Stimulated activated CD4-positive, alpha-beta T cell treated with anti-CD3 and anti-CD28 coated beads, Interleukin-4, amount 100 ng/mL, for 4 hours (primary cell): ENCODE measurements around the gene COL6A1.

Experiments
- DNase-seq, 2 experiments: peaks; one replicate each; pipeline ENCODE4 v3.0.0-alpha.2; 2020

COL6A1 gene

DNA sequence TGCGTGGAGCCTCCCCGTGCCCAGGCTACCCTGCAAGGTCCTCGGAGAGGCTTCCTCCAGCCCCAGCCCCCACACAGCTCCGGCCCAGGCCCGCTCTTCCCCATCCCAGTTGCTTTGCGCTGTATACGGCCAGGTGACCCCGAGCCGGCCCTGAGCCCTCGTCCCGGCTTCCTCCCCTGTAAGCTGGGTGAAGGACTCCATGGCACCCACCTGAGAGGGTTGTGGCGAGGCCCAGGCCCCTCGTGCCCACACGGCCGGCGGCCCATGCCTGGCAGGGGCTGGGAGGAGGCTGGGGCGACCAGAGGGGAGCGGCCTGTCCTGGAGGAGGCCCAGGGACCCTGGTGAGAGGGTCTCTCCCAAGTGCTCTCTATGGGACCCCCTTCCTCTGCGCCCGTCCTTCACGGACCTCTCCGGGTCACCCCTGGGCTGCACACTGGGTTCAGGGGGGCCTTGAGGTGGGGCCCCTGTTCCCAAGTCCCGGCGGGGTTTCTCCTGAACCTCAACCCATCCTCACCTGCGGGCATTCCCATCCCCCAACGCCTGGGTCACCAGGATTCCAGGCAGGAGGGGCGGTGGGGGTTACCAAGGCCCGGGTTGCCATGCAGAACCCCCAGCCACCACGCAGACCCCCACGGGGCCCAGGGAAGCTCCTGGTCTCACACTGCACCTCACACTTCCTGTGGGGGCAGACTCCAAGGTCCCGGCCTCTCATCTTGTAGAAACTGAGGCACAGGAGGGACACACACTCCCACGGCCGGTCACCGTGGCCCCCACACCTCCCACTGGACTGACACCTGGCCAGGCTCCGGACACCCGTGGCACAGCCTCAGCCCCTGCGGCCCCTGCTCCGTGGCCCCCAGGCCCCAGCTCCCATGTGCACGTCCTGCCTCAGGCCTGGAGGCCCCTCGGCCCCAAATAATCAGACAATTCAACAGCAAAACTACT is 25.2 kb downstream of the COL6A1 start:
- DNase-seq, result no peak

DNA sequence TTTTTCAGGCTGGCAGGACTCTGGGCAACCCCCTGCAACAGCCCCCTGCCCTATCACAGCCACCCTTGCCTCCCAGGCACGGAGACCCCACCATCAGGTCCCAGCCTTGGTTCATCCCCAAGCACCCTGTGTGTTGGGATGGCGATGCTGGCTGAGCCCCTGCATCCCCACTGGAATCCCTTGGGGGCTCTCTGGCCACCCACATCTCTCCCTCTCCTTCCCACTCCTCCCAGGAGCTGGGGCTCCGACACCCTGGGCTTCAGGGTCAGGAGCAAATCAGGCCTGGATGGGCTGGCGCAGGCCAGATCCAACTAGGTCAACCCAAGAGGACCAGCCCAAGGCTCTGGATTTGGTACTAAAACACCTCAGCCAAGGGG is 25.9 kb downstream of the COL6A1 start:
- no peak for DNase-seq

DNA sequence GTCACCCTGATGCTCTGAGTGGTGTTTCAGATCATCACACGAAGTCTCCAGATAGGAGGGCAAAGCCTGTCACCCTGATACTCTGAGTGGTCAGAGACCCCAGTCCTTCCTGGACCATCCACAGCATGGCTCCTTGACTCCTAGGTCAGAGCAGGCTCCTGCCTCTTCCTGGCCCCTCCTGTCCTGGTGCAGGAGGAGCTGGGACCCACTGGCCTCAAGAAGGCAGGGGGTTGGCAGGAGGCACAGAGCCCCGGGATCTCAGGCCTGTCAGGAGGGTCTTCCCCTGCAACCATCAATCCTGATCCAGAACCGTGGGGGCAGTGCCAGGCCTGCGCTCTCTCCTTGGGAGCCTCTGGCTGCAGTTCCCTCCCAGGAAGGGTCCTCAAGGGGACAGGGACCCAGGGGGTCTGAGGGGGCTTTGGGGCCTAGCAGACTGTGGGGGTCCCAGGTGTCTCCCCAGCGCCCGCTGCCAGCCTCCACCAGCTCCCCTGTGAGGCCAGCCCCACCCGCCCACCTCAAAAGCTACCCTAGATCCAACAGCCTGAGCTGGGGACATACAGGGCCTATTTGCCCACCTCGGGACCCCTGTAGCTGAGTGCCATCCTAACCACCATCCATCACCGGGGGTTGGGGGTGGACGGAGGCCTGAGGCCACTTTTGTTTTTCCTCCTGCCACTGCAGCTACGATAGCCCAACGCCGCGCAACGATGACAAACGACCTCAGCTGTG is 27.5 kb downstream of the COL6A1 start:
- DNase-seq, result no peak

DNA sequence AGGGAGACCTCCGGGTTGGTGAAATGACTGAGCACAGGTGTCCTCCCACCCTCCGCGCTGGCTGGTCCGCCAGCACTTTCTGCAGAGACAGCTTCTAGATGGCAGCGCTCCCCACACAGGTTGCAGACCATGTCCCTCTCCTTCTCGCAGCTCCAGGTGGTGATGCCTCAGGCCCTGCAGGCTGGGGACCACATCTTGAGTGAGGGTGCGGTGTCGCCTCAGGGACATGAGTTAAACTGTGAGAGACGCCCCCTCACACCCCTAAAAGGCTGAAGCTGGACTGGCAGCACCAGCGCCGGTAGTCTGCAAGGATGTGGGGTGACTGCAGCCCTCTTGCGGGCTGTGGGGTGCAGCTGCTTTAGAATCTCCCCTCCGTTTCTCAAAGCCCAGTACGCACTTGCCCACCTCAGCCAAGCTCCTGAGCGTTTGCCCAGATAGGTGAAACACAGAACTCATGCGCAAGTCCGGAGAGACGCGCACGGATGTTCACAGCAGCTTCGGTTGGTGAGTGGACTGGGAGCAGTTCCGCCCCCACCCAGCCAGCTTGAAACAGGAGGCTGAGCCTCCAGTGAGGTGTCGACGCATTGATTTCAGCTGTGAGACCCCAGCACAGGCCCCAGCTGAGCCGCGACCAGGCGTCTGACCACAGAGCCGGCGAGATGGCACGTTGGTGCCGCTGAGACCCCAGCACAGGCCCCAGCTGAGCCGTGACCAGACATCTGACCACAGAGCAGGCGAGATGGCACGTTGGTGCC is 28.6 kb downstream of the COL6A1 start:
- DNase-seq, result no peak

DNA sequence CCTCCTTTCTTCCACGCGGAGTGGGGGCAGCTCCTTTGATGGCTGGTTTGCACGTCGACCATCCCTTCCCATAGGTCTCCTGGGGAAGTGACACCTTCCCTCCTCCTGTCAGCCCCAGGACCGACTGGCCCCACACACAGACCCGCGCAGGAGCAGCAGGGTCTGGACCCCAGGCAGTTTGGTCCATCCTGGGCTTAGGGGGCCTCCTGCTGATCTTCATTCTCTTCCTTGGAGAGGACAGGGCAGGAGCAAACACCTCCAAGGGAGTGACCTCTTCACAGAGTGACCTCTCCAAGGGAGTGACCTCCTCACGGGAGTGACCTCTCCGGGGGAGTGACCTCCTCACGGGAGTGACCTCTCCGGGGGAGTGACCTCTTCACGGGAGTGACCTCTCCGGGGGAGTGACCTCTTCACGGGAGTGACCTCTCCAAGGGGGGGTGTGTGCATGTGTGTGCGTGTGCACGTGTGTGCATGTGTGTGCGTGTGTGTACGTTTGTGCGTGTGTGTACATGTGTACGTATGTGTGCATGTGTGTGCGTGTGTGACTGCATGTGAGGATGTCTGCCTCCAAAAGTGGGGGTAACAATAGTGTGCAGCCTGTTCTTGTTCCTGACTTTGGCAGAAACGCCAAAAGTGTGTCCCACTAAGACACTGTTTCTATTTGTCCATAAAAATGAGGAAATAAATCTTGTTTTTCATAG is 29.8 kb downstream of the COL6A1 start:
- no peak for DNase-seq

DNA sequence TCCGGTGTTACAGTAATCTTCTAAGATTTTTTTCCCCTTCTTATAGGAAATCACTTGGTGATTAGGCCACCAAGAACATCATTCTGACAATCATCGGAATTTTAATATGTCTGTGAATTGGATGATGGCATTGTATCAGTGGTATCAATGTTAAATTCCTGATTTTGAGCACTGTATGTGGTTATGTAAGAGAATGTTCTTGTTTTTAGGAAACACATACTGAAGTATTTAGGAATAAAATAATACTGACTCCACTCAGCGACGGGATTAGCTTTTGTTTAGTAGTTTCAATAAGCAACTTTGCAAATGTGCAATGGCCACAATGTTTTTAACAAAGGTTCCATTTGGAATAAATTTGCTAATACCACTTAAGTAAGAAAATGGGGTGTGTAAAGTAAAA is 30.6 kb downstream of the COL6A1 start:
- no peak for DNase-seq

DNA sequence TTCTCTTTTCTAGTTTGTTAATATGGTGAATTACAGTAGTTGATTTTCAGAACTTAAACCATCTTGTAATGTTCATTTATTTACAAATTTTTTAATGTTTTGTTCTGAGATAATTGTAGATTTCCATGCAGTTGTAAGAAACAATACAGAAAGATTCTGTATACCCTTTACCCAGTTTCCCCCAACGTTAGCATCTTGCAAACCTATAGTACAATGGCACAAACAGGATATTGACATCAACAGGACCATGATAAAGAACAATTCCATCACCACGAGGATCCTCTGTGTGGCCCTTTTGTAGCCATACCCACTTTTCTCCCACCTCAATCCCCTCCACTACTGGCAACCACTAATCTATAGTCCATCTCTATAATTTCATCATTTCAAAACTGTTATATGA is 33.3 kb downstream of the COL6A1 start:
- DNase-seq, result no peak

DNA sequence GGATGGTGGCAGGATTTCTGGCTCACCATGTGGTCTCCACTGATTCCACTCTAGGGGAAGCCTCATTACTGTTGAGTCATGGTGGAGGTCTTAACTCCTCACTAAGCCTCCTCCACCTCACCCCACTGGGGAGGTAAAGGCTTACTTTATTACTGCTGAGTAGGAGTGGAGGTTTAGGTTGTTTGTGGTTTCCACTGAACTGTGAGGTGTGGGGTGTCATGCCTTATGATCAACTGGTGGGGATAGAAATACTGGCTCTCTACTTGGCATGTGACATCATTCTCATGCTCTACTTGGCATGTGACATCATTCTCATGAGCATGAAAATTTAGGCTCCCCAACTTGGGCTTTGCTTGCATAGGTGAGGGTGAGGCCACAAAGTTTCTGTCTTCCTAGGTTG is 35.6 kb downstream of the COL6A1 start:
- no peak for DNase-seq

DNA sequence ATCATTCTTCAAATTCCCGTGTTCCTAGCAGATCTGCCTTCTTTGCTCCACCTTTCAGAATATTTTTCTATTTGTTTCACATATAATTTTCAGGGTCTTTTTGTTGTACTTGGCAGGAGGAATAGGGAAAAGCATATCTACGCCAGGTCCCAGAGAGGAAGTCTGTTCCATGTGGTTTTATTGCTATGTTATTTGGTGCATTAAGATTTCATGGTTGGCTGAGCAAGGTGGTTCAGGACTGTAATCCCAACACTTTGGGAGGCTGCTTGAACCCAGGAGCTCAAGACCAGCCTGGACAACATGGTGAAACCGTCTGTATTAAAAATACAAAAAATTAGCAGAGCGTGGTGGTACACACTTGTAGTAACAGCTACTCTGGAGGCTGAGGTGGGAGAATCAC is 36.1 kb downstream of the COL6A1 start:
- no peak for DNase-seq

DNA sequence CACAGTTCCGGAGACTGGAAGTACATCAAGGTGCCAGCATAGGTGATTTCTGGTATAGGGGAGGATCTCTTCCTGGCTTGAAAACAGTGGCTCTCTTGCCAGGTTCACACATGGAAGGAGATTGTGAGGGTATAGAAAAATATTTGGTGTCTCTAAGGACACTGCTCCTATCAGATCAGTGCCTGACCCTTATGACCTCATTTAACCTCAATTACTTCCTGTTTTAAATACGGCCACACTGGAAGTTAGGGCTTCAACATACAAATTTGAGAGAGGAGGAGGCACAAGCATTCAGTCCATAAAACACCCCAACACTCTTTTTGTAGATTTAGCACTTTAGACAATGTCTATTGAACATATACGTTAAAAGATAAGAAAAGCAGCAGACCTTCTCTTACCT is 37.0 kb downstream of the COL6A1 start:
- DNase-seq, result no peak

DNA sequence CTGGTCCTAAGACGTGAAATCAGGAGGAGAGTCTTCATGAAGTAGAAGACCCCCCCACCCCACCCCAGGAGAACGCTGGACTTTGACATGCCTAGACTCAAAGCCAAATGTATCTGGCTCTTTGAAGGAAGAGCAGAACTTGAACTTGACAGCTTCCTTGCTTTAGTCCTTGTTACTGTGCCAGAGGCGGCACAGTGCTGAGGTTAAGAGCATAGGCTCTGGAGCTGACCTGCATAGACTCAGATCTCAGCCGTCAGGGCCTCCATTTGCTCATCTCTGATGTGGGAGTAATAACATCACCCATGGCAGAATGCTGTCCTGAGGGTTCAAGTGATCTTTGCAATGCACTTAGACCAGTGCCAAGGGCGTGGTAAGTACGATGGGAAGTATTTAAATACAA is 39.0 kb downstream of the COL6A1 start:
- DNase-seq, result no peak

DNA sequence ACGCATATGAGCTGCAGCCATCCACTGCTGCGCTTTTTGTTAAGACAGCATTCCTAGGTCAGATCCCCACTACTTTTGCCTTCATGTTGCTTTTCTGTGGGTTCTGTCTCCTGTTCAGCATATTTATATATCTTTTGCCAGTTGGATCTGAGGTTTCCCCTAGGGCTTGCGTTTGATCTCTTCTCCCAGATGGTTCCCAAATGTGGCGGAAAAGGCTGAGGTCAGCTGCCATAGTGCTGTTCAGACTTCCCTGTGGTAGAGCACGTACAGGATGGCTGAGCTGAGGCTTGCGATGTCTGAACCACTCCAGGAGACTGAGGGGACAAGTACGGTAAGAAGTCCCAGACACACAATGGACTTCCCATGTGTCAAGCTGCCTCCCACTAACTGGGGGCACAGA is 39.8 kb downstream of the COL6A1 start:
- no peak for DNase-seq

DNA sequence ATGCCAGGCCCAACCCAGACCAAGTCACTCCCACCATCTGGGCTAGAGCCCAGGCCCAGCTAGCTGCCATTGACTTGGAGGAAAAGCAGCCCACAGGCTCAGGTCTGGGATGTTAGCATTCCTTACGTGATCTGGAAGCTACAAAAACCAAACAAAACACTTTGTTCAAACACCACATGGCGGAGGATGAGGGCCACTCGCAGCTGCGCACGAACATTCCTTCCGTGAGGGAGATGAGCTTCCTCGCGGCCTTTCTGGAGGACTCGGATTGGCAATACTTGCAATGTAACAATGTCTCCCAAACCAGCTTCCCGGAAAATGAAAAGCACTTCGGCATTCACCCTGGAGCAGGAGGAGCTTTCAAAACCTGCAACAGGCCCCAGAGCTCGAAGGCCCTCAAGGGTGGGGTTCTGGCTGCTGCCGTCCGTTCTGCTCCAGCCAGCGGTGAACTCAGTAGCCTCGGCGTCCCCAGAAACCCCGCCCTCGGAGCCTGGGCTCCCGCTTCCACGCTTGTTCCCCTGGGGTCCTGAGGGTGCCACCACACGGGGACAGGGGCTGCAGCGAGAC is 40.5 kb downstream of the COL6A1 start:
- DNase-seq, result no peak

DNA sequence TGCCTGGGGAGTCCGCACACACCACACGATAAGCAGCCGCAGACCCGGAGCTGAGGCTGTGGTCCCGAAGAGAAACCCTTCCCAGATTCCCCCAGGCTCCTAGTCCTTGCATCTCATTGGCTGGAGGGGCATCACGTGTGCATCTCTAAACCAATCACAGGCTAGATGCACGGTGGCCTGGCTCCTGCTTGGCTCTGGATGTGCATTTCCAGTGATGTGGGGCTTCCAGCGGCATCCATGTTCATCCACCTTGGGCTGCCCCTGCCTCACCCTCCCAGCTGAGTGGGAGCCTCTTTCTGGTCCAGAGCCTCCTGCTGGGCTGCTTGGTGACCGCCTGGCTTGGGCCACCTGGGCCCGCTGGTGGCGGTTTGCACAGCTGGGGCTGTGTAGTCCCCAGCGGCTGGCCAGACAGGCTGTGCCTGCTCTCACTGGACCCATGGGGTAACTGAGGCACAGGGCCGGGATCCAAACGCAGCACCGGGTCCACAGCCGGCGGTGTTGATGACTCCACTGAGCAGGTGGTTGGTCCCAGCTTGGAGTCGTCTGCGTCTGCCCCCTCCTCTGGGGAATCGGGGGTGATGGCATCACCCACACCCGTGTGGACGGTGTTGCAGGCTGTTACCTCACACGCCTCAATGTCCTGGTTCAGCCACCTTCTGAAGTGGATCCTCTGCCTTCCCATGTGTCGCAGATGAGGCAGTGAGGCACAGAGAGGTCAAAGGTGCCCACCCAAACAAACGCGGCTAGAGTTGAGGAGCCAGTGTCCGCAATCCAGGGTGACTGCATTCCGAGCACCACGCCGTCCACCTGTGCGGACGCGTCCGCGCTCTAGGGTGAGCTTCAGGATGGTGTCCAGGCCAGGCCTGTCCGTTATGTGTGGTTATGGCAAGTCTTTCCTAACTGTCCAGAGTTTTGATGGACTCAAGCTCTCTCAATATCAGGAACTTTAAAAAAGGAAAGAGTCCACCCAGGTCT is 41.3 kb downstream of the COL6A1 start:
- DNase-seq, result no peak

DNA sequence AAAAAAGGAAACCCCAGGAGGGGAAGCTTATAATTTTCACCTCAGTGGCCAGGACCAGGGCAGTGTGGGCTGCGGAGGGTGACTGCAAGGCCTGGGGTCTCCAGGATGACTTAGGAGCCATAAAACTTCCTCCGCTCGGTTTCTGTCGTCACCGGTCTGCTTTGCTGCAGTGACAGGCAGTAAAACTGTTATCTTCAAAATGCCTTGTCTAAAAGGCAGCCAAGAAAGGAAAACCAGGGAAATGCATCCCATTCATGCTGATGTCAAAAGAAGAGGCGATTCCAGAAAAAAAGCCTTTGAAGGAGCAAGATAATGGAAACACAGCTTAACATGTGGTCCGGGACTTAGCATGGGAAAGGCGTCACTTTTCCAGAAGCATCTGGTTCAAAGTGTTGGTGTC is 42.0 kb downstream of the COL6A1 start:
- no peak for DNase-seq

DNA sequence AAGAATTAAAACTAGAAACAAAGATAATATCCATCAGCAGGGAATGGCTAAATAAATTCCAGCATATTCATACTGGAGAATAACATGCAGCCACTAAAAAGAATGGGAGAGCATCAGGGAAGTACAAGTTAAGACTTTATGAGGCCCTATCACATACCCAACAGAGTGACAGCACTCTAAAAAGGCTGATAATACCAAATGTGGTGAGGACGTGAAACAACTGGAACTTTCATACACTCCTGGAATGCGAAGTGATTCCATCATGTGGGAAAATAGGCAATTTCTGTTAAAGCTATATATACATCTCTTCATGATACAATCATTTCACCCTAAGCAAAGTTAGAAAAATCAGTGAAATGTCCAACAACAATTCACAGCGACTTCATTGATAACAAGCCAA is 42.6 kb downstream of the COL6A1 start:
- no peak for DNase-seq

DNA sequence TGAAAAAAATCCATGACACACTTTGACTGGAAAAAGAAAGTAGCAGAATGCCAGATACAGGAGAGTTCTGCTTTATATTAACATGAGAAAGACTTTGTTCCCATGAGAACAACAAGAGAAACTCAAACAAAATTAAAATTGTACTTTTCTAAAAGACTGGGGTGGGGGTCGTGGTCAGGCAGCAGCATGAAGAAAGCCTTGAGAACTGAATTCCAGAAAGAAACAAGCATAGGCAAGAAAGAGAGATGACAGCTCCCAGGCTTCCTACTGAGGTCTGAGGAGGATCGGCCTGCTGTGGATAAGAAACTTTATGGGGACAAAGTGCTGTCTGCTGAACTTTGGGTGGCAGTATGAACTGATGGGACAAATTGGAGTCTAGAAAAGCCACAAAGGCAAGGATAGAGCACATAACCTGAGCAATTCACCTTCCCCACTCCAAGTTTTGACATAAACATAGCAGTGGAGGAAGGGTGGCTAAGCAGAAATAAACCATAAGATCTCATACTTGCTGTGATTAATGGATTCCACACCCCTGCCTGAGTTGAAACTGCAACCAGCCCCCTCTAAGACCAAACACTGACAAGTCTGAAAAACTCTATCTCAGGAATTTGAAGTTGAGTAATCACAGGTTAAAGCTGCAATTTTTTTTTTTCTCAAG is 43.7 kb downstream of the COL6A1 start:
- DNase-seq, result no peak

DNA sequence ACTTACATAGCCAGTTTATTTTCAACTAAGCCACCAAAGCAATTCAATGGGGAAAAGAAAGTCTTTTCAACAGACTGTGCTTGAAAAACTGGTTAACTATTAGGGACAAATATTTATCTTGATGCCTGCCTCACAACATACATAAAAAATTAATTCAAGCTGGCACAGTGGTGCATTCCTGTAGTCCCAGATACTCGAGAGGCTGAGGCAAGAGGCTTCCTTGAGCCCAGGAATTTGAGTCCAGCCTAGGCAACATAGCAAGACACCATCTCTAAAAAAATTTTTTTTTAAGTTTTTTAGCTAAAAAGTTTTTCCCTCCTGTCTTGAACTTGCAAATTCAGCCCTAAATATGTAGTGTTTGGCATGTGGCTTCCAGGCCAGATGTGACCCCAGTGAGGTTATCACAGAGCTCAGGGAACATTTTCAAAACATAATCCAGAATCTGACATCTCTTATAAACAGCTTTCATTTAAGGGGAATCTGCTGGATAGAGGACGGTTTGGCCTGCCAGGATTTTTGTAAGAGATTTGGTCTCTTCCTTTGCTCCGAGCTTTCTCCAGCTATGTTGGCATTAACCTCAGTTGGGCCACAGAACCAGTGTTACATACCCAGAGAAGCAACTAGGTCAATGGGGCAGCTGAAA is 46.4 kb downstream of the COL6A1 start:
- no peak for DNase-seq

DNA sequence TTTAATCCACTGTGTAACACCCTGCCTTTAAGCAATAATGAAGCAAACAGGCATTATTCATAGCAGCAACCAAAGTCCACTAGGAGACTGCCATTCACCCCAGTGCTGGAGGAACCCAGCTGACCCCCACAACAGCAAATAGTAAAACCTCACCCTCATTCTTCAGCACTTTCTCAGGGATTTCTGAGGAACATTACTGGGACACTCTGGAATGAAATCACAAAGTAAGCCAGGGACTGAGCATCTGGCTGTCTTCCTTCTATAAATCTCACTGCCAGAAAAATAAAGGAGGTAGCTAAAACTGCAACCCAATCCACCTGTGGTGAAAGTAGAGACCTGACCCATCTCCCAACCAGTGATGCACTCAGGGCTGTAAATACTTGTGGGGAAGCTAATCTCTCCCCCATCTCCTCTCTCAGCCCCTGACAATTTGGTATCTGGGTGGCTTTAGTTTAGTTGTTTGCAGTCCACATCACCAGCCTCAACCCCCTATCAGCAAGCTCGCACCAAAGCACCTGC is 47.1 kb downstream of the COL6A1 start:
- DNase-seq, result no peak
